Measurements from ENCODE around the gene KCNK3. TPM values are rescaled to one million over a fixed set of nuclear protein-coding genes. Genes with fewer than 3 reads are reported as not detected.
"Not testable (repeated sequence)": the region's sequence is repeated elsewhere in the genome, so short reads cannot be mapped to it uniquely, and the experiment has no call there.

Gene KCNK3
- total RNA-seq, 2 donors from 2014 or later: 10.5 to 20.5 TPM

- H3K27ac ChIP-seq: peak overlapping the region in 1 of 4 donors; percentile 58
- peaks cover 4% of the 10 kb centered on the region for H3K4me1 ChIP-seq
- intact Hi-C loops (cut with DNase I): no loop called here
- no peak overlapping the region for H3K4me3 ChIP-seq
- H3K27me3 ChIP-seq: no peaks in the 10 kb centered on the region
- peak; percentile 64 for ATAC-seq
- peak in 3 of 4 donors; percentile 22 to 52 (median 47) for DNase-seq
- WGBS, 2 donors: 64 to 76% methylated on average over 4 to 6 of the region's 6 CpGs
- H3K9me3 ChIP-seq: no peaks in the 10 kb centered on the region
- no peak for TF ChIP-seq CTCF (IDR thresholded peaks at IDR 0.05)
- TF ChIP-seq POLR2A (IDR thresholded peaks at IDR 0.05): no peak
- H3K36me3 ChIP-seq (replicated peaks in 1 of 2; ENCODE audit: insufficient read depth in 1 of 2, low read depth in 2 of 2): no peaks in the 10 kb centered on the region
These were observed 65.6 kb downstream of the KCNK3 start for GRCh38 chr2:26757873-26758789.

GRCh38 chr2:26758790-26759321, 66.3 kb downstream of the KCNK3 start:
- Histone ChIP-seq H3K27ac (no peak overlapping the region), H3K36me3 (replicated peaks in 1 of 2; ENCODE audit: insufficient read depth in 1 of 2, low read depth in 2 of 2) (no peaks in the 10 kb centered on the region), H3K4me3 (no peak overlapping the region), H3K9me3 (no peaks in the 10 kb centered on the region), H3K4me1 (peaks cover 10% of the 10 kb centered on the region), H3K27me3 (no peaks in the 10 kb centered on the region)
- intact Hi-C loops (cut with DNase I): no loop called here
- no peak for ATAC-seq
- no peak for DNase-seq
- TF ChIP-seq CTCF (IDR thresholded peaks at IDR 0.05) (no peak), POLR2A (IDR thresholded peaks at IDR 0.05) (no peak)
- 71 to 75% methylated on average over 7 of the region's 7 CpGs for WGBS, 2 donors

GRCh38 chr2:26759845-26760244, 67.3 kb downstream of the KCNK3 start:
- intact Hi-C loops (cut with DNase I): no loop called here
- no peak overlapping the region for H3K27ac ChIP-seq
- no peak overlapping the region for H3K4me3 ChIP-seq
- no peaks in the 10 kb centered on the region for H3K9me3 ChIP-seq
- no peaks in the 10 kb centered on the region for H3K36me3 ChIP-seq (replicated peaks in 1 of 2; ENCODE audit: insufficient read depth in 1 of 2, low read depth in 2 of 2)
- H3K4me1 ChIP-seq: peaks cover 11% of the 10 kb centered on the region
- WGBS, 2 donors: 88 to 93% methylated on average over 5 of the region's 5 CpGs
- no peak for DNase-seq
- no peak for ATAC-seq
- H3K27me3 ChIP-seq: no peaks in the 10 kb centered on the region
- TF ChIP-seq CTCF (IDR thresholded peaks at IDR 0.05) (no peak), POLR2A (IDR thresholded peaks at IDR 0.05) (no peak)

- H3K4me1 ChIP-seq: peaks cover 22% of the 10 kb centered on the region
- H3K9me3 ChIP-seq; intact Hi-C loops (cut with DNase I); H3K27me3 ChIP-seq; ATAC-seq; DNase-seq; H3K27ac ChIP-seq; H3K4me3 ChIP-seq; H3K36me3 ChIP-seq (replicated peaks in 1 of 2; ENCODE audit: insufficient read depth in 1 of 2, low read depth in 2 of 2): not testable (repeated sequence)
- WGBS, 2 donors: 67 to 72% methylated on average over 10 of the region's 10 CpGs
These were observed 68.5 kb downstream of the KCNK3 start for GRCh38 chr2:26760991-26761390.

GRCh38 chr2:26763019-26763418, 70.5 kb downstream of the KCNK3 start:
- no peak overlapping the region for H3K27ac ChIP-seq
- H3K36me3 ChIP-seq (replicated peaks in 1 of 2; ENCODE audit: insufficient read depth in 1 of 2, low read depth in 2 of 2): no peaks in the 10 kb centered on the region
- intact Hi-C loops (cut with DNase I): no loop called here
- H3K27me3 ChIP-seq: no peaks in the 10 kb centered on the region
- ATAC-seq (no peak), DNase-seq (no peak)
- peaks cover 36% of the 10 kb centered on the region for H3K4me1 ChIP-seq
- 87 to 94% methylated on average over 9 to 10 of the region's 10 CpGs for WGBS, 2 donors
- no peak overlapping the region for H3K4me3 ChIP-seq
- no peaks in the 10 kb centered on the region for H3K9me3 ChIP-seq
- TF ChIP-seq POLR2A (IDR thresholded peaks at IDR 0.05) (no peak), CTCF (IDR thresholded peaks at IDR 0.05) (no peak)

All from body of pancreas (tissue), 4 donors.